ENCODE measurements around the gene ARHGAP25. TPM values are rescaled to one million over a fixed set of nuclear protein-coding genes. Genes with fewer than 3 reads are reported as not detected.

Gene ARHGAP25
- total RNA-seq, 1 experiment from 2014 or later: 0.27 TPM

DNA sequence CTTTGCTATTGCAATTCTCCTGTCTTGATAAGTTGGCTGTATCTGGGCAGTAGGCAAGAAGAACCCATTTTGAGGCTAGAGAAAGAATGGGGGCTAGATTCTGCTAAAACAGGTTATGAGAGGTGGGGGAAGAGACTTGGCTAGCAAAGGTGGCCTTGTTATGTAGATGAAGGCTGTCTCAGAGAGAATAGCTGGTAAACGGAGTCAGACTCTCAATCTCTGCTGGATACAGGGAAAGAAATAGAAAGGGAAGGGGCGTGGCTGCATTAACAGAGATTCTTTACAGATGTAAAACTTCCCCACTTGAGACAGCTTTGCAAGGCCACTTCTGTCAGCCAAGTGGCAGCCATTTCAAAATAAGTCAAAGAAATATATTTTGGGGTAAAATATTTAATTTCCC, 38.1 kb upstream of the ARHGAP25 start (continued):
- TF ChIP-seq, protein P1, sequence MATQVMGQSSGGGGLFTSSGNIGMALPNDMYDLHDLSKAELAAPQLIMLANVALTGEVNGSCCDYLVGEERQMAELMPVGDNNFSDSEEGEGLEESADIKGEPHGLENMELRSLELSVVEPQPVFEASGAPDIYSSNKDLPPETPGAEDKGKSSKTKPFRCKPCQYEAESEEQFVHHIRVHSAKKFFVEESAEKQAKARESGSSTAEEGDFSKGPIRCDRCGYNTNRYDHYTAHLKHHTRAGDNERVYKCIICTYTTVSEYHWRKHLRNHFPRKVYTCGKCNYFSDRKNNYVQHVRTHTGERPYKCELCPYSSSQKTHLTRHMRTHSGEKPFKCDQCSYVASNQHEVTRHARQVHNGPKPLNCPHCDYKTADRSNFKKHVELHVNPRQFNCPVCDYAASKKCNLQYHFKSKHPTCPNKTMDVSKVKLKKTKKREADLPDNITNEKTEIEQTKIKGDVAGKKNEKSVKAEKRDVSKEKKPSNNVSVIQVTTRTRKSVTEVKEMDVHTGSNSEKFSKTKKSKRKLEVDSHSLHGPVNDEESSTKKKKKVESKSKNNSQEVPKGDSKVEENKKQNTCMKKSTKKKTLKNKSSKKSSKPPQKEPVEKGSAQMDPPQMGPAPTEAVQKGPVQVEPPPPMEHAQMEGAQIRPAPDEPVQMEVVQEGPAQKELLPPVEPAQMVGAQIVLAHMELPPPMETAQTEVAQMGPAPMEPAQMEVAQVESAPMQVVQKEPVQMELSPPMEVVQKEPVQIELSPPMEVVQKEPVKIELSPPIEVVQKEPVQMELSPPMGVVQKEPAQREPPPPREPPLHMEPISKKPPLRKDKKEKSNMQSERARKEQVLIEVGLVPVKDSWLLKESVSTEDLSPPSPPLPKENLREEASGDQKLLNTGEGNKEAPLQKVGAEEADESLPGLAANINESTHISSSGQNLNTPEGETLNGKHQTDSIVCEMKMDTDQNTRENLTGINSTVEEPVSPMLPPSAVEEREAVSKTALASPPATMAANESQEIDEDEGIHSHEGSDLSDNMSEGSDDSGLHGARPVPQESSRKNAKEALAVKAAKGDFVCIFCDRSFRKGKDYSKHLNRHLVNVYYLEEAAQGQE (IDR thresholded peaks at IDR 0.05; ENCODE audit: low read depth): no peak
- no peak for TF ChIP-seq TCF7L2 (IDR thresholded peaks at IDR 0.05; ENCODE audit: borderline replicate concordance, extremely low read depth, insufficient read depth, insufficient read length)
- TF ChIP-seq SP1 (IDR thresholded peaks at IDR 0.05; ENCODE audit: low read depth): no peak
- no peak for TF ChIP-seq POLR2A (IDR thresholded peaks at IDR 0.05; ENCODE audit: borderline replicate concordance, extremely low read depth, insufficient read depth, insufficient read length)
- TF ChIP-seq EGR1 (IDR thresholded peaks at IDR 0.05; ENCODE audit: low read depth): no peak
- no peak for TF ChIP-seq ELF1 (IDR thresholded peaks at IDR 0.05; ENCODE audit: borderline replicate concordance, low read depth)
- TF ChIP-seq RAD21 (IDR thresholded peaks at IDR 0.05; ENCODE audit: low read depth): no peak

GRCh38 chr2:68698567-68699377, 35.8 kb upstream of the ARHGAP25 start:
- POLR2A ChIA-PET: no interaction called here
- CTCF ChIA-PET: no interaction called here
- no TSS peak for BruUV-seq (replicated peaks)
- H3K27ac ChIP-seq (ENCODE audit: low read depth, low read length): no peak overlapping the region
- no peak overlapping the region for H2AFZ ChIP-seq (ENCODE audit: low read depth, low read length, poor library complexity, severe bottlenecking)
- no peaks in the 10 kb centered on the region for H3K79me2 ChIP-seq (ENCODE audit: insufficient read depth, low read length)
- intact Hi-C loops (cut with micrococcal nuclease): no loop called here
- H3K27me3 ChIP-seq (ENCODE audit: insufficient read depth, low read length): no peaks in the 10 kb centered on the region
- DNase-seq (ENCODE audit: low read depth, low spot score) (no peak), ATAC-seq (no peak)
- RAD21 ChIA-PET (ENCODE audit: low non-redundant PET in 1 of 2, low total read pairs in 2 of 2, uncharacterized antibody in 2 of 2, unreplicated experiment in 2 of 2): no interaction called here
- no peak overlapping the region for H3K4me3 ChIP-seq (replicated peaks in 1 of 2; ENCODE audit: low read depth in 1 of 2, low read length in 2 of 2)
- H3K4me1 ChIP-seq (ENCODE audit: control insufficient read depth in 1 of 2, insufficient read depth in 2 of 2, low read length in 2 of 2): no peaks in the 10 kb centered on the region
- H4K20me1 ChIP-seq (ENCODE audit: insufficient read depth): no peaks in the 10 kb centered on the region
- H3K9me2 ChIP-seq (ENCODE audit: insufficient read depth): no peaks in the 10 kb centered on the region
- H3K9me3 ChIP-seq (ENCODE audit: control insufficient read depth in 1 of 2, insufficient read depth in 1 of 2, low read depth in 1 of 2, low read length in 2 of 2): no peaks in the 10 kb centered on the region
- H3K4me2 ChIP-seq (ENCODE audit: low read length): no peak overlapping the region
- H3K9ac ChIP-seq (ENCODE audit: low read length): no peak overlapping the region
- H3K36me3 ChIP-seq (ENCODE audit: control insufficient read depth in 1 of 2, insufficient read depth in 2 of 2, low read length in 2 of 2): no peaks in the 10 kb centered on the region
- no peak for TF ChIP-seq CBX3 (IDR thresholded peaks at IDR 0.05; ENCODE audit: low read depth)
- no peak for TF ChIP-seq SIN3A (IDR thresholded peaks at IDR 0.05; ENCODE audit: low read depth)
- no peak for TF ChIP-seq SP1 (IDR thresholded peaks at IDR 0.05; ENCODE audit: low read depth)
- no peak for TF ChIP-seq POLR2AphosphoS5 (IDR thresholded peaks at IDR 0.05; ENCODE audit: low read depth, low read length)
- no peak for TF ChIP-seq EZH2phosphoT487 (IDR thresholded peaks at IDR 0.05; ENCODE audit: borderline replicate concordance)
- TF ChIP-seq EGR1 (IDR thresholded peaks at IDR 0.05; ENCODE audit: low read depth): no peak
- no peak for TF ChIP-seq POLR2A (IDR thresholded peaks at IDR 0.05; ENCODE audit: borderline replicate concordance, extremely low read depth, insufficient read depth, insufficient read length)
- TF ChIP-seq EZH2 (IDR thresholded peaks at IDR 0.05): no peak
- no peak for TF ChIP-seq TCF7L2 (IDR thresholded peaks at IDR 0.05; ENCODE audit: borderline replicate concordance, extremely low read depth, insufficient read depth, insufficient read length)
- TF ChIP-seq ELF1 (IDR thresholded peaks at IDR 0.05; ENCODE audit: borderline replicate concordance, low read depth): no peak
- no peak for TF ChIP-seq FOSL1 (IDR thresholded peaks at IDR 0.05; ENCODE audit: low read depth)
- TF ChIP-seq ZFX (IDR thresholded peaks at IDR 0.05): no peak
- TF ChIP-seq ZNF274 (IDR thresholded peaks at IDR 0.05; ENCODE audit: low read depth, low read length): no peak
- no peak for TF ChIP-seq YY1 (IDR thresholded peaks at IDR 0.05; ENCODE audit: extremely low read depth, insufficient replicate concordance, low read depth, low read length)
- no peak for TF ChIP-seq ATF3 (IDR thresholded peaks at IDR 0.05)
- TF ChIP-seq JUND (IDR thresholded peaks at IDR 0.05): no peak
